NCI-H774 (cell line): ENCODE results near the gene RPS10.
"Not testable (repeated sequence)": the region's sequence is repeated elsewhere in the genome, so short reads cannot be mapped to it uniquely, and the experiment has no call there.

Source experiments
- DNase-seq: peaks from one replicate; lab custom pipeline; 2025; lab: John Stamatoyannopoulos, UW

The RPS10 gene

DNA sequence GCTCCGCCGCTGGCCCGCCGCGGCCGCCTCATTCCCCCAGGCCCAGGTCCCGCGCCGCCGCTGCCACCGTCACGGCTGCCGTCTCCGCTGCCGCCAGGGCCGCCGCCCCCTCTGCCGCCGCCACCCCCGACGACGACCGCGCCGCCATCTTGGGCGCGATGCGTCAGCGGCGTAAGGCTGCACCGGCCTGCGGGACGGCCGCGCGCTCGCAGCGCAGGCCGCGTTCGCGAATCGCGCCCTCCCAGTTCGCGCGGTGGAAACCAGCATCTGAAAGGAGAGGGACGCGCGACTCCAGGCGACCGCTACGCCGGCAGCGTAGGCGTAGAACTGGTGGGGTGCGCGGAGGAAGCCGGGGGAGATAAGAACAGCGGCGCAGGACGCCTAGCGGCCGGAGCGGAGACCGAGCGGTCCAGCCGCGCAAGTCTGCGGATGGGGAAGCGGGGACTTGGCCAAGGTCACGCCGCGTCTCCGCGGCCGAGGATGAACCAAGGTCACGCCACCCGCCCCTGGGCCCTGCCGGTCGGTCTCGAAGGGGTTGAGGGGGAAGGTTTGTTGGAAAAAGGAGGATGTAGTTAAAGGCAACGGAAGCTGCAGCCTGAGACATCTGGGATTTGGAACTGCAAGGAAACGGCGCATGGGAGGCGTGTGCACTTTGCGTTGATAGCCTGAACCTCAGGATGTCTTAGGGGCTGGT, 33.2 kb downstream of the RPS10 start, which contains the start of gene NUDT3:
TSS of gene NUDT3 (minus strand) at position 173 of the 694 bp plus-strand sequence. CDS start 307 bp downstream, outside the sequence.
- peak; percentile 90 for DNase-seq

DNA sequence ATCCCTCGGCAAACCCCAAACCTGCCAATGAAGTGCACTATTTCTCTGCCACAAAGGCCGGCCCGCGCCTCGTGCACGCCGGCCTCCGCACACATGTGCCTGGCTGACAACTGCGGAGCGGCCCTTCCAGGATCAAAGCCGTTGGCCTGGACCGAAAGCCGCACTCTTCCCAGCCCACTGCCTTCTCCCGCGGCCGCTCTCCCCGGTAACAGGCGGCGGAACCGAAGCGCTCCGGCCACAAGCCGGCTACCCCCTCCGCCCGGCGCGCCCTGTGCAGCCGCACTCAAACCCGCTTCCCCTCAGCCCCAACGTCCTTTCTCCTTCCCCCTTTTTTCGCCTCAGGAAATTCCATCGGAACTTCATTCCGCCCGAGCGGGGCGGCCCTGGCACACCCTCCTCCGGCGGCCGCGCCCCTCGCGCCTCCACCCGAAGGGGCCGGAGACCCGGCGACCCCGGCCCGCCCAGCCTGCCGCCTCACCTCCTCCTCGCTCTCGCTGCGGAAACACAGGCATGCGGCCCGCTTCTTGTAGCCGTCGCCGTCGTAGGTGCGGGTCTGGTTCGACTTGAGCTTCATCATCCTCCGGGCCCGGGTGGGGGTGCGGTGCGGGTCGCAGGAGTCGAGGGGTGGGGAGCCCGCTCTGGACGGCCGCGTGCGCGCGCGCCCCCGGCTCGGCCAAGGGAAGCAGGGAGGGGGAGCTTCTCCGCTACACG, 33.9 kb downstream of the RPS10 start:
- peak; percentile 11 for DNase-seq

DNA sequence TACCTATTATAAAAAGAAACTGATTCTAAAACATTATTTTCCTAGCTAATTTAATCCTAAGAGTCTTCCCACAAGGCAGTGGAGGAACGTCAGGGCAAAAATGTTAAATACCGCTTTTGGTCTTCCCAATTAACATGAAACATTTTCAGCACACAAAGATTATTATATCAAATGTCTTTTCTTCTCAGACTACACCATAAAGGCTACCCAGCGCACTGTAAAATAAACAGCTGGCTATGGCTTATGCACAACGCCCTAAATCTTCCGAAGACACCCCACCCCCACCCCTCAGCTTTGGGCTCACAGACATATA, 34.4 kb downstream of the RPS10 start:
- DNase-seq: no peak

DNA sequence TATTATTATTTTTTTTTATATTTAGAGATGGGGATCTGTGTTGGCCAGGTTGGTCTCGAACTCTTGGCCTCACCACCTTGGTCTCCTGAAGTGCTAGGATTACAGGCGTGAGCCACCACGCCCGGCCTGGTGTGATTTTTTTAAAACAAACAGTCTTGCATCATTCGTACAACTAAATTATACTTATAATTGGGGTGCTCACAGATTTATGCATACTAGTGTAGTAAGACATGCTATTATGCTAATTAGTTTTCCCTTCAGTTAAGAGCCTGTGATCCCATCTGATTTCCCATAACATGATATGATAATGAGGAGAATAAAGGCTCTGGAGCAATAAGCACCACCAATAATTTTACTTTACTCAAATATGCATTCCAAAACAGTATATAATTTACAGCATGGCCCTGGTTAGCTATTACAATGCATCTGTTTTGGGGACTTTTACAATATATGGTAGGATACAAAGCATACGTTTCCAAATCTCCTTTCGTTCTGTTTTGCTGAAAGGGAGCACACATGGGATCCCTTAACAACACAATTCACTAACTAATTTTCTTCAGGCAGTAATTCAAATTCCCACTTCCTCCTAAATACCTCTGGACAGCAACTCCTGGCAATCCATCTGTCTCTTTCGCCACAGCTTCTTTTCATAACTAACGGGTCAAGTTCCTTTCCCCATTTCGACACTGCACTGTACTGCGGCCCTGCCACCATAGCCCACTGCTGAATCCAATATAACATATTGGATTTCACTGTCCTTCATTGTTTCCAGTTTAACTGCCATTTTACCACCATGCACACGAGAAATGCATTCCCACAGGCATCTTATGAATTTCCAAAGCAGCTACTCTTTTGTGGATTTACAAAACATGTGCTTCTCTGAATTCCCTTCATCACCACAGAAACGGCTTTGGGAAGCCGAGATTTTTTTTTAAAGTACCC, 35.1 kb downstream of the RPS10 start:
- DNase-seq: no peak

DNA sequence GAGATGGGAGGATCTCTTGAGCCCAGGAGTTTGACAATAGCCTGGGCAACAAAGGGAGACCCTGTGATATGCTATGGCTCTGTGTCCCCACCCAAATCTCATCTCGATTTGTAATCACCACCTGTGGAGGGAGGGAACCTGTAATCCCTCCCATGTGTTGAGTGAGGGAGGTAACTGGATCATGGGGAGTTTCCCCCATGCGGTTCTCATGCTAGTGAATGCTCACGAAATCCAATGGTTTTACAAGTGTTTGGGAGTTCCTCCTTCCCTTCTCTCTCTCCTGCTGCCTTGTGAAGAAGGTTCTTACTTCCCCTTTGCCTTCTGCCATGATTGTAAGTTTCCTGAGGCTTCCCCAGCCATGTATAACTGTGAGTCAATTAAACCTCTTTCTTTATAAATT, 36.8 kb downstream of the RPS10 start:
- DNase-seq: no peak

DNA sequence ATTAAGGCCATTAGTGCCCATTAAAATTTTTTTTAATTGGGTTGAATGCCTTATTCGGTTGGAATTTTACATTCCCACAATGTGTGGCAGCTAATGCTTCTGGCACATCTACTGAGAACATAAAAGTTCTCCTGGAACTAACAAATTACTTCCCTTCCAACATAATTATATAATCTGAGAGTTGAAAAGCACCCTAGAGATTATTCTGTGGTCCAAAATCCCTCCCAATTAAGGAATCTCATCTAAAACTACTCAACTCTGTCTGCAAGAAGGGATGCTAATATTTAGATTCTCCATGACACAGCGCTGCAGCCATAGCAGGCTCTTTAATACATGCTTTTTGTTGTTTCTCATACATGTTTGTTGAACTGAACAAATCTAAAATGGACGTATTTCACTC, 37.4 kb downstream of the RPS10 start:
- no peak for DNase-seq

DNA sequence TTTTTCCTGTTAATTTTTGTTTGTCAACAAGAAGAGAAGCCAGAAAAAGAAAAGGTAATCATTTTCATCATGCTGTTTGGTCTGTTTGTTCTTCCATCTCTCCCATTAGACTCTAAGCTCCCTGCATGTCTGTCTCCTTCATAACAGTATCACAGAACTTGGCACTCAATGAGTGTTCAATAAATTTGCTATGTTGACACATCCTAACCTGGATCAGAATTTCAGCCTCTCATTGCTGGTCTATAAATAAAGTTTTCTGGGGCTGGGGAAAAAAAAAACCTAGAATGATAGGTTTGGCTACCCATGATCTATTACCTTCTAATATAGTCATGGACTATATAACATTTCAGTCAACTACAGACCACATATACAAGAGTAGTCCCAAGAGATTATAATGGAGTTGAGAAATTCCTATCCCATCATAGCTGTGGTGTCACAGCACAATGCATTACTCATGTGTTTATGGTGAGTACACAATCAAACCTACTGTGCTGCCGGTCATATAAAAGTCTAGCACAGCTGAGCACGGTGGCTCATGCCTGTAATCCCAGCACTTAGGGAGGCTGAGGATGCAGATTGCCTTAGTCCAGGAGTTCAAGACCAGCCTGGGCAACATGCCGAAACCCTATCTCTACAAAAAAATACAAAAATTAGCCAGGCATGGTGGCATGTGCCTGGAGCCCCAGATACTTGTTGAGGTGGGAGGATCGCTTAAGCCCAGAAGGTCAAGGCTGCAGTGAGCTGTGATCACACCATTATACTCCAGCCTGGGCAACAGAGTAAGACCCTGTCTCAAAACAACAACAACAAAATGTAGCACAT, 39.3 kb downstream of the RPS10 start:
- no peak for DNase-seq

DNA sequence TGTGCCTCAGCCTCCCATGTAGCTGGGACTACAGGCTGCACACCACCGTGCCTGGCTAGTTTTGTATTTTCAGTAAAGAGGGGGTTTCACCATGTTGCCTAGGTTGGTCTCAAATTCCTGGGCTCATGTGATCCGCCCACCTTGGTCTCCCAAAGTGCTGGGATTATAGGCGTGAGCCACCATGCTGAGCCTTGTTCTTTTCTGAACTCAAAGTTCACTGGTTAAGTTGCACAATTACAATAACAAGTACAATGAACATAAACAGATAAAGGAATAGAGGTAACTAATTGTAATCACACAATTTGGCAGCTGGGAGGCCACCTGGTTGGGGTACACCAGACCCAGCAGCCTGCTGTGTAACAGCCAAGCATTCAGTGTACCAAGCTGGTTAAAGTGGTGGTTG, 40.1 kb downstream of the RPS10 start:
- no peak for DNase-seq

DNA sequence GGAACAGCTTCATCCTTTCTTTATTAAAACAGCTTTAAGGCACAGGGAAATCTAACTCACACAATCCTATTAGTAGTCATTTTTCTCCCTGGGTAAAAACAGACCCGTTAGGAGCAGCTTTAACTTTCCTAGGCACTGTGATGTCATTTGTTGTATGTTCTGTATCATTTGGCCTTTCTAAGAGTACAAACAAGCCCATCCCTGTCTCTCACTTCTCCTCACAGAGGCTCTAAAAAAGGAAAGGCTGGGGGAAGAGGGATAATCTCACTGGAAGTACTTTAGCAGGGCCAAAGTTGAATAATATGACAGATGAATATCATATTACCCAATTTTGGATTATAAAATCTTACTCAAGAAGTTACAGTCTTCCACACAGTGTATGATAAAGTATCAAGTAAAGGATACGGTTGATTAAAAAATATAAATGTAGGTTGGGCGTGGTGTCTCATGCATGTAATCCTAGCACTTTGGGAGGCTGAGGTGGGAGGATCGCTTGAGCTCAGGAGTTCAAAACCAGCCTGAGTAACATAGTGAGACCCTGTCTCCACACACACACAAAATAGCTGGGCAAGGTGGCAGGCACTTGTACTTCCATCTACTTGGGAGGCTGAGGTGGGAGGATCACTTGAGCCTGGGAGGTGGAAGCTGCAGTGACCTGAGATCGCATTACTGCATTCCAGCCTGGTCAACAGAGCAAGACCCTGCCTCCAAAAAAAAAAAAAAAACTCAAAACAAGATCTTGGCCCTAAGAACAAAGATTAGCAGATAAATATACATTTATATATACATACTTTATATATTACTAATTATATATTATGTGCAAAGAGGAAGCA, 41.3 kb downstream of the RPS10 start:
- DNase-seq: no peak

DNA sequence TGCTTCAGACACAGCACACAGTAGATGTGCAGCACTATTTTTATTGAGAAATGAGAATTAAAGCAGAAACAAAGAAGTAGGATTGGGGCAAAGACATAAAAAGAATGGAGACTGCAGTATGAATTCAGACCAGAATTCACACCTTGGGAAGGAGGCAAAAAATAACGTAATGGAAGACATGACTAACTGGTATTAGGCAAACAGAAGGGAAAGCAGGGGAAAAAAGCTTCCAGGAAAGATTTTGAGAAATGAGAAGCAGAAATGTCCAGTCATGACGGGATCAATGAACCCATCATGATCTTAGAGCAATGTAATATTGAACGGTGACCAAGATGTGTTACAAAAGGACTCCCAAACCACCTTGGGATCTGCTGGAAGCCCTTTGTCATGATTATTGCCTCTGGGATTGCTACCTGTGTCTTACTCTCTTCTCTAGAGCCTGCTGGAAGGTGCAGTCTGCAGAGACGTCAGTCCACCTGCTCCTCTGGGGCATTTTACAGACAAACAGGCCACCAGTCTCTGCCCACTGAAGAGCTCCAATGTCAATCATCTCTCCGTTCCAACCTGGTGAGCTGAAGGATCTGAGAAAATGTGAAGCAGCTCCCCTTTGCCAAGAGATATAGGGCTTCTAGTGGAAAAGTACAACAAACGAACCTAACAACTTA, 42.1 kb downstream of the RPS10 start:
- DNase-seq: no peak

DNA sequence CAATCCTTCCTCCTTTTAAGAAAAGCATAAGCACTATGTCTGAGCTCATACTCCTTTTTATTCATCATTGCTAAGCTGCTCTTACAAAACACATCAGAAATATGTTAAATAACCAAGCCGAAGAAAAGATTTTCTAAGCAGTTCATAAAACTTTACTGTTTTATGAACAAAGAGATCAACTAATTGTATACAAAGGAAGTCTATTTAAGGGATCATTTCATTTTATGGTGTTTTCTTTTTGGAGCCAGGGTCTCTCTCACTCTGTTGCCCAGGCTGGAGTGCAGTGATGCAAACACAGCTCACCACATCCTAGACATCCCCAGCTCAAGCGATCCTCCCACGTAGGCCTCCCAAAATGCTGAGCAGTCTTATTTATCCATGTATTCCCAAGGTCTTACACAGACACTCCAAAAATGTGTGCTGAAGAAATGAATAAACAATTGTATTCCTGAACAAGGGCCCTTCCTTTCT, 42.7 kb downstream of the RPS10 start:
- DNase-seq: no peak

DNA sequence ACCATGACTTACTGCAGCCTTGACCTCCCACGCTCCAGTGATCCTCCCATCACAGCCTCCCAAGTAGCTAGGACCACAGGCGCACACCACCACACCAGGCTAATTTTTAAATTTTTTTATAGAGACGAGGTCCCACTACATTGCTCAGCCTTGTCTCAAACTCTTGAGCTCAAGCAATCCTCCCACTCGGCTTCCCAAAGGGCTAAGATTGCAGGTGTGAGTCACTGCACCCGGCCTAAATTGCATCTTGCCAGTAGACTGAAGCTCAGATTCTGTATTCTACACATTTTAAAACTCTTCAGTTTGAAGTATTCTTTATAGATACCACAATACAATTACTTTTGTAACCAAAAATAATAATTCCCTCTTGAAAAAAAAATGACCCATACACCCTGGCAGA, 44.8 kb downstream of the RPS10 start:
- no peak for DNase-seq

DNA sequence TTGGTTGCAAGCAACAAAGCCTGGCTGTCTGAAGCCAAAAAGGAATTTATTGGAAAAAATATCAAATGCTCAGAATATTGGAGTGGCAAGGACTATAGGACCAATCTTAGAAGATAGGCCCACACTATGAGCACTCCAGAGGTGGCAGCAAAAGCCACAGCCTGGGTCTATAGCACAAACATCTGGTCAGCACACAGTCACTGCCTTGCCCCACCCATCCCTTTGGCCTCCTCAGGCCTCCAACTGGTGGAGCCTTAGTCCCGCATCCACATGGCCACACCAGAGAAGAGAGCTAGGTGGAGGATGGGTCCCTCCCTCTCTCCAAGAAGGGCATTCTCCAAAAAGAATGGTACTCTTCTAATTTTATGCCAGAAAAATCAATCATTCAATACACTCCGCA, 47.4 kb downstream of the RPS10 start:
- no peak for DNase-seq

DNA sequence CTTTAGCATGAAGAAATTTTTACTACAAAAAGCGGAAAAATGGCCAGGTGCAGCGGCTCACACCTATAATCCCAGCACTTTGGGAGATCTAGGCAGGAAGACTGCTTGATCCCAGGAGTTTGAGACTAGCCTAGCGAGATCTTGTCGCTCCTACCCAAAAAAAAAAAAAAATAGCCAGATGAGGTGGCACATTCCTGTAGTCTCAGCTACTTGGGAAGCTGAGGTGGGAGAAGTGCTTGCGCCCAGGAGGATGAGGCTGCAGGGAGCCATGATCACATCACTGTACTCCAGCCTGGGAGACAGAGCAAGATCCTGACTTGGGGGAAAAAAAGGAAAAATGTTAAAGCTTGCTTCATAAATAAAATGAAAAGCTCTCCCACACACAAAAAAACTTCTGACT, 47.9 kb downstream of the RPS10 start:
- no peak for DNase-seq

DNA sequence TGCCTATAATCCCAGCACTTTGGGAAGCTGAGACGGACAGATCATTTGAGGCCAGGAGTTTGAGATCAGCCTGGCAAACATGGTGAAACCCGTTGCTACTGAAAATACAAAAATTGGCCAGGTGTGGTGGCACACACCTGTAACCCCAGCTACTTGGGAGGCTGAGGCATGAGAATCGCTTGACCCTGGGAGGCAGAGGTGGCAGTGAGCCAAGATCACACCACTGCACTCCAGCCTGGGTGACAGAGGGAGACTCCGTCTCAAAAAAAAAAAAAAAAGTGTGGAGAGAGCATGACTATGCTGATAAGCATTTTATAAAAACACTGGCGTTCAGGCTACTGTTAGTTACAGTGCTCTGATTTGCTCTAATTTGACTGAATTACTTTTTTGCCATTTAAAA, 48.3 kb downstream of the RPS10 start:
- not testable (repeated sequence) for DNase-seq

DNA sequence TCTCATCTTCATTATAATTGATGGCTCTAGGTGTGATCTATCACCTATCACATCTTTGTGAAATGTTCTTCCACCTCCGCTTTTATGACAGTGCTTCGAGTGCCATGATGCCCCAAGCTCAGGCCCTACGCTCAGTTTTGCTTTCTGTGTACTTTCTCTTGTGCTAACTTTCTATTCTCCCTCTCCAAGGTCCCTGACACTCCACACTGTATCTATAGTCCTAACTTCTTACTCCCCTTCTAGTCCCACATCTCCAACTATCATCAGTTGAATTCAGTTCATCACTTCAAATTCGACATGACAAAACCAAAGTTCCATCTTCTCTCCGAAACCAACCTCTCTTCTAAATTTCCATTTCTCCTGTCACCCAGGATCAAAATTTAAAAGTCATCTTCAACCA, 50.0 kb downstream of the RPS10 start:
- no peak for DNase-seq

DNA sequence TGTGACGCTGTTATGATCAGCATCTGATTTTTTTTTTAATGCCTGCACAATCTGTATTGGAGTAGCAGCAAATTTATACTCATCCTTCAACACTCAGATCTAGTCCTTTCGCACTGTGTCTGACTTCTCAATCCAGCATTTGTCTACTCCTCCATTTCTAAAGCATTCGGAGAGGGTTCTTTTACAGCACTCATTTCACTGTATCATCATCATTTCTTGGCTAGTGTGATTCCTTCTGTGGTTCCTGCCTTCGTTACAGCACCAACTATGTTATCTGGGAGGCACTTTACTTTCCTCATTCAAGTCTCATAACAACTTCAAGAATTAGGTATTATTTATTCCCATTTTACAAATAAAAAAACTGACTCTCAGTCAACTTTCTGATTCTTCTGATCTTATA, 51.4 kb downstream of the RPS10 start:
- no peak for DNase-seq

DNA sequence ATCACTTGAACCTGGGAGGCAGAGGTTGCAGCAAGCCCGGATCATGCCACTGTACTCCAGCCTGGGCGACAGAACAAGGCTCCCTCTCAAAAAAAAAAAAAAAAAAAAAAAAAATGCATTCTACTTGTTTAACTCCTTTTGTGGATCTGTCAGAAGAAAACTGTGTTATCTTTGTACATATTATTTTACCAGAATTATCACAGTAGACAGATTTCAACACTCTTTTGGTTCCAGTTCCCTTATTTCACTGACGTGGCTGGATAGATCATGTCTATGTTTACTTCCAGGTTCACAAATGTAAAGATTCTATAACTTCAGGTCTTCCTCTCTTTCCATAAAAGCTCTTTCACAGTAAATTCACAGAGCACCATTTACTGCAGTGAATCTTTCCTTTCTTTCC, 51.8 kb downstream of the RPS10 start:
- no peak for DNase-seq

DNA sequence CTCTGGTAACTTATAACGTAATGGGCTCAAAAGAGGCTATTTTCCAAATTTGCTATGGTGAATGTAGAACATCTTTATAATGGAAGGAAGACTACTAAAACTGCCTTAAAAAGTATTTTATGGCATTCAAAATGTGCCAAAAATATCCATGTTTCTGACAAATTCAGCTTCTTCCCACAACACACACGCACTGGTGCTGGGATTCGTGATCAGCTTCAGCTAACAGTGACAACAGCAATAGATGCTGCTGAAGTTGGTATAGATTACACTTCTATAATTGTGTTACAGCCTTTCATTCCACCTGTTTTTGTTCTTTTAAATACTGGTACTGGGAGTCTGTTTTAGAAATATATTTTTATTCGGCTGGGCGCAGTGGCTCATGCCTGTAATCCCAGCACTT, 52.4 kb downstream of the RPS10 start:
- DNase-seq: no peak

DNA sequence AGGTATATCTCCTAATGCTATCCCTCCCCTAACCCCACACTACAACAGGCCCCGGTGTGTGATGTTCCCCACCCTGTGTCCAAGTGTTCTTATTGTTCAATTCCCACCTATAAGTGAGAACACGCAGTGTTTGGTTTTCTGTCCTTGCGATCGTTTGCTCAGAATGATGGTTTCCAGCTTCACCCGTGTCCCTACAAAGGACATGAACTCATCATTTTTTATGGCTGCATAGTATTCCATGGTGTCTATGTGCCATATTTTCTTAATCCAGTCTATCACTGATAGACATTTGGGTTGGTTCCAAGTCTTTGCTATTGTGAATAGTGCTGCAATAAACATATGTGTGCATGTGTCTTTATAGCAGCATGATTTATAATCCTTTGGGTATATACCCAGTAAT, 54.0 kb downstream of the RPS10 start:
- not testable (repeated sequence) for DNase-seq
